B cell (primary cell): ENCODE data around the gene FNDC3A. TPM values are rescaled to one million over a fixed set of nuclear protein-coding genes. Genes with fewer than 3 reads are reported as not detected.

Experiments used
- ATAC-seq: fragments of 200-7000 bp; cut with Tn5 transposase; one replicate; pipeline ENCODE4 v1.10.0; 2021; ENCODE audit warnings: low read depth, mild to moderate bottlenecking, moderate number of reproducible peaks, moderate library complexity
- CTCF ChIA-PET: fragments of 350-600 bp; sonication (Branson Sonifier 250); formaldehyde crosslinking; loops from one replicate; lab custom pipeline; 2021; ENCODE audit warnings: antibody characterized with exemption, inconsistent platforms; lab: Charles Lee
- POLR2A ChIA-PET: fragments of 350-600 bp; sonication (Branson Sonifier 250); formaldehyde crosslinking; loops from one replicate; lab custom pipeline; 2021; ENCODE audit warnings: antibody characterized with exemption; lab: Charles Lee
- DNase-seq: peaks from one replicate; pipeline ENCODE4 v3.0.0; 2013
- H2AFZ ChIP-seq: 2 replicates; pipeline ENCODE4 v1.6.1; 2012; ENCODE audit warnings: mild to moderate bottlenecking, low read depth, low read length; ENCODE audit not compliant: insufficient read depth, poor library complexity, severe bottlenecking
- H3K27ac ChIP-seq, 2 donors: 1 replicate in 1 of 2; 2 replicates in 1 of 2; pipeline ENCODE4 v1.5.1; 2012 to 2013; ENCODE audit warnings: low read length in 2 of 2, mild to moderate bottlenecking in 2 of 2, moderate library complexity in 1 of 2
- H3K27me3 ChIP-seq, 4 experiments: fragments of 200-600 bp in 1 of 4; sonication (generic) in 1 of 4; replicated peaks in 1 of 4; 1 replicate in 2 of 4; 2 replicates in 2 of 4; pipeline versions ENCODE4 v1.6.1 to v1.7.0; 2013 to 2016; ENCODE audit warnings: low read length in 3 of 4, mild to moderate bottlenecking in 2 of 4, mixed read lengths in 1 of 4, moderate library complexity in 1 of 4; ENCODE audit not compliant: insufficient read depth in 4 of 4, control insufficient read depth in 3 of 4; ENCODE audit errors: control extremely low read depth in 1 of 4
- H3K36me3 ChIP-seq, 2 experiments: replicated peaks in 1 of 2; 1 replicate in 1 of 2; 2 replicates in 1 of 2; pipeline versions ENCODE4 v1.6.1 to v1.7.1; 2013; ENCODE audit warnings: low read length in 1 of 2; ENCODE audit not compliant: insufficient read depth in 2 of 2, control insufficient read depth in 1 of 2; ENCODE audit errors: control extremely low read depth in 1 of 2, extremely low read depth in 1 of 2
- H3K4me1 ChIP-seq, 2 donors: fragments of 200-600 bp in 1 of 2; sonication (generic) in 1 of 2; 1 replicate in 1 of 2; 2 replicates in 1 of 2; pipeline versions ENCODE4 v1.5.1 to v1.6.1; 2013 to 2017; ENCODE audit warnings: low read length in 2 of 2; ENCODE audit not compliant: control insufficient read depth in 2 of 2, insufficient read depth in 2 of 2
- H3K4me2 ChIP-seq: replicated peaks from 2 replicates; pipeline ENCODE3; 2012; ENCODE audit warnings: mild to moderate bottlenecking, low read depth, low read length; ENCODE audit not compliant: poor library complexity, severe bottlenecking
- H3K4me3 ChIP-seq, 5 experiments: fragments of 200-600 bp in 1 of 5; sonication (generic) in 1 of 5; 1 replicate in 3 of 5; 2 replicates in 2 of 5; pipeline versions ENCODE4 v1.5.1 to v1.7.0; 2011 to 2016; ENCODE audit warnings: low read length in 4 of 5, mild to moderate bottlenecking in 4 of 5, low read depth in 2 of 5, control low read depth in 1 of 5, moderate library complexity in 1 of 5; ENCODE audit not compliant: insufficient read depth in 1 of 5; ENCODE audit errors: control extremely low read depth in 1 of 5, extremely low read depth in 1 of 5
- H3K79me2 ChIP-seq: fragments of 200-600 bp; sonication (generic); one replicate; pipeline ENCODE4 v1.6.0; 2016; ENCODE audit warnings: low read length; ENCODE audit not compliant: control insufficient read depth, insufficient read depth
- H3K9ac ChIP-seq: fragments of 200-600 bp; sonication (generic); 2 replicates; pipeline ENCODE4 v1.6.1; 2017; ENCODE audit warnings: mild to moderate bottlenecking, low read length, moderate library complexity
- H3K9me3 ChIP-seq, 3 donors: one replicate each; pipeline versions ENCODE4 v1.6.1 to v1.7.1; 2013; ENCODE audit warnings: low read length in 2 of 3; ENCODE audit not compliant: control insufficient read depth in 2 of 3, insufficient read depth in 1 of 3; ENCODE audit errors: control extremely low read depth in 1 of 3
- H4K20me1 ChIP-seq: 2 replicates; pipeline ENCODE4 v1.6.0; 2012; ENCODE audit warnings: mild to moderate bottlenecking, low read length; ENCODE audit not compliant: insufficient read depth, control insufficient read depth, poor library complexity, severe bottlenecking
- H3K27ac Mint-ChIP-seq: one replicate; pipeline ENCODE4 v1.8.0; 2021; ENCODE audit warnings: mixed read lengths
- H3K27me3 Mint-ChIP-seq: one replicate; pipeline ENCODE4 v1.8.0; 2021; ENCODE audit warnings: mixed read lengths
- H3K4me1 Mint-ChIP-seq: one replicate; pipeline ENCODE4 v1.8.0; 2021; ENCODE audit warnings: mixed read lengths
- H3K4me3 Mint-ChIP-seq: one replicate; pipeline ENCODE4 v1.8.0; 2021; ENCODE audit warnings: mixed read lengths
- H3K9me3 Mint-ChIP-seq: one replicate; pipeline ENCODE4 v1.8.0; 2022; ENCODE audit warnings: mixed read lengths; ENCODE audit not compliant: insufficient read depth
- CTCF ChIP-seq: fragments of 200-600 bp; IDR thresholded peaks from one replicate; pipeline ENCODE4 v1.8.0; 2022; ENCODE audit warnings: antibody characterized with exemption, mild to moderate bottlenecking
- EZH2 ChIP-seq: IDR thresholded peaks from 2 replicates; pipeline ENCODE4 v1.6.1; 2012; ENCODE audit warnings: borderline replicate concordance, low read depth, mild to moderate bottlenecking, moderate library complexity, low read length; ENCODE audit not compliant: insufficient read depth, poor library complexity, severe bottlenecking
- WGBS: methylation state at CpG from one replicate; pipeline ENCODE4 v1.1.5; 2013; ENCODE audit warnings: missing lambda C conversion rate; ENCODE audit not compliant: insufficient coverage; 5-methylcytosine and 5-hydroxymethylcytosine counted together
- intact Hi-C: fragments of 100-400 bp; cut with micrococcal nuclease; formaldehyde crosslinking; loops from one replicate; pipeline ENCODE4 v1.10.0; 2022
- polyA plus RNA-seq: library from polyadenylated mRNA; depleted of rRNA; stranded (reverse); fragments of >200 nt; gene quantifications from 2 replicates; pipeline ENCODE4 v1.2.3, GENCODE V29; 2012
- total RNA-seq, 2 donors: library from RNA; stranded (reverse); fragments of 120-200 nt in 1 of 2; gene quantifications; 1 replicate in 1 of 2; 2 replicates in 1 of 2; pipeline versions ENCODE4 v1.2.3 to v1.2.4, GENCODE V29; 2013 to 2022

The FNDC3A gene
- total and polyA plus RNA-seq, 2 donors (not counting 1 experiment from before 2014, with no cell fraction given), result 13.5 to 37.1 TPM

DNA sequence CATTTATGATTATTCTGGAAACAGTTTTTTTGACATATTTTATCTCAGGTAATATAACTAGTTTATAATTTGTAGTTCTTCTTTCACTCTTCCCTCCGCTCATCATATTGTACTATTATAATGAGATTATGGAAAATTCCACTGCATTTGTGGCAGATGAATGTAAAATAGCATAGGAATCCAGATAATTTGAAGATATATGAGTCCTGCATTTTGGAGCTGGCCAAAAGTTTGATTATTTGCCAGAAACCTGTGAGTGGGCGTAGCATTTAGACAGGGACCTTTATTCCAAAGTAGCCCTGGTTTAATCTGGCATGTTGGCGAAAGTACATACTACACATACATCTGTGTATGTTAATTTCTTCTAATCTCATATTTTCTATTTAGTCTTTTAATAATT, 65.2 kb downstream of the FNDC3A start:
- Histone ChIP-seq H3K4me1 (no peaks in the 10 kb centered on the region), H3K4me2 (no peak overlapping the region), H2AFZ (no peak overlapping the region), H3K79me2 (no peaks in the 10 kb centered on the region), H3K4me3 (no peak overlapping the region), H4K20me1 (no peaks in the 10 kb centered on the region), H3K9ac (no peak overlapping the region), H3K36me3 (peaks cover 0 to 2% of the 10 kb centered on the region in 2 experiments), H3K9me3 (no peaks in the 10 kb centered on the region), H3K27me3 (no peaks in the 10 kb centered on the region), H3K27ac (no peak overlapping the region)
- TF ChIP-seq EZH2, result no peak
- no peaks in the 10 kb centered on the region for H3K27me3 Mint-ChIP-seq
- ATAC-seq (no peak), DNase-seq (no peak)
- no peaks in the 10 kb centered on the region for H3K4me1 Mint-ChIP-seq
- H3K27ac Mint-ChIP-seq, result no peak overlapping the region
- no CpG with 5 or more reads among the region's 3 CpGs for WGBS
- ChIA-PET CTCF (no interaction called here), POLR2A (no interaction called here)
- no peaks in the 10 kb centered on the region for H3K9me3 Mint-ChIP-seq
- intact Hi-C loops, result no loop called here
- no peak overlapping the region for H3K4me3 Mint-ChIP-seq

DNA sequence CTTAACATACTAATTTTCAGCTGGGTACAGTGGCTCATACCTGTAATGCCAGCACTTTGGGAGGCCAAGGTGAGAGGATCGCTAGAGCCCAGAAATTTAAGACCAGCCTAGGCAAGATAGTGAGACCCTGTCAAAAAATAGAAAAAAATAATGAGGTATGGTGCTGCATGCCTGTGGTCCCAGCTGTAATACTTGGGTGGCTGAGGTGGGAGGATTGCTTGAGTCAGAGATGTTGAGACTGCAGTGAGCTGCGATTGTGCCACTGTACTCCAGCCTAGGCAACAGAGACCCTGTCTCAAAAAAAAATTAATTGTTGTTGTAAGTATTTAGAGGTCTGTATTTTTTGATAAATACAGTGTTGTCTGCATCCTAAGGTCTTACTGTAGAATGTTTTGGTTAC, 66.8 kb downstream of the FNDC3A start:
- no peaks in the 10 kb centered on the region for H3K4me1 ChIP-seq
- no peak for DNase-seq
- H3K9me3 ChIP-seq, result no peaks in the 10 kb centered on the region
- no peaks in the 10 kb centered on the region for H3K79me2 ChIP-seq
- H3K27ac ChIP-seq, result no peak overlapping the region
- ChIA-PET POLR2A (no interaction called here), CTCF (no interaction called here)
- 100% methylated on average over 1 of the region's 2 CpGs for WGBS
- TF ChIP-seq CTCF, result no peak
- no peak for TF ChIP-seq EZH2
- H3K4me1 Mint-ChIP-seq, result no peaks in the 10 kb centered on the region
- no peaks in the 10 kb centered on the region for H3K9me3 Mint-ChIP-seq
- H3K36me3 ChIP-seq, result peaks cover 0 to 2% of the 10 kb centered on the region in 2 experiments
- H3K4me3 ChIP-seq, result no peak overlapping the region
- no peaks in the 10 kb centered on the region for H4K20me1 ChIP-seq
- H3K27ac Mint-ChIP-seq, result no peak overlapping the region
- H3K4me2 ChIP-seq, result no peak overlapping the region
- no peaks in the 10 kb centered on the region for H3K27me3 ChIP-seq
- H3K9ac ChIP-seq, result no peak overlapping the region
- ATAC-seq, result no peak
- intact Hi-C loops, result no loop called here
- no peak overlapping the region for H3K4me3 Mint-ChIP-seq
- H2AFZ ChIP-seq, result no peak overlapping the region
- H3K27me3 Mint-ChIP-seq, result no peaks in the 10 kb centered on the region
